Measurements from ENCODE around the gene IRF6. TPM values are rescaled to one million over a fixed set of nuclear protein-coding genes. Genes with fewer than 3 reads are reported as not detected.
A peak's percentile ranks its signal among the peaks of the same experiment; 100 is the strongest.

The IRF6 gene
- total RNA-seq, 1 experiment from 2014 or later: 27.3 TPM

- H3K4me1 Mint-ChIP-seq (ENCODE audit: low read depth, unreplicated experiment): peaks cover 16% of the 10 kb centered on the region
- Histone ChIP-seq H3K4me3 (ENCODE audit: low read depth, low read length) (no peak overlapping the region), H3K4me1 (peaks cover 5% of the 10 kb centered on the region; the same call in 1 of the 2 replicates), H3K9me3 (no peaks in the 10 kb centered on the region), H3K36me3 (ENCODE audit: control insufficient read depth, insufficient read depth, low read length) (no peaks in the 10 kb centered on the region), H3K27me3 (replicated peaks; ENCODE audit: control insufficient read depth, insufficient read depth, low read length) (no peaks in the 10 kb centered on the region)
- no peak overlapping the region for H3K27ac Mint-ChIP-seq (ENCODE audit: unreplicated experiment)
- H3K9me3 Mint-ChIP-seq (ENCODE audit: unreplicated experiment): no peaks in the 10 kb centered on the region
- intact Hi-C loops (cut with micrococcal nuclease; ENCODE audit: unreplicated experiment): no loop called here
- POLR2A ChIA-PET: no interaction called here
- no peak overlapping the region for H3K4me3 Mint-ChIP-seq (ENCODE audit: unreplicated experiment)
- H3K27me3 Mint-ChIP-seq (ENCODE audit: insufficient read depth, unreplicated experiment): no peaks in the 10 kb centered on the region
- CTCF ChIA-PET: no interaction called here
- H3K36me3 Mint-ChIP-seq (ENCODE audit: insufficient read depth, unreplicated experiment): no peaks in the 10 kb centered on the region
- TF ChIP-seq CTCF (IDR thresholded peaks at IDR 0.05; ENCODE audit: insufficient read depth in 1 of 2, low read depth in 1 of 2, low read length in 1 of 2, severe bottlenecking in 1 of 2, unreplicated experiment in 1 of 2): no peak
- BruUV-seq (replicated peaks): no TSS peak
- DNase-seq: no peak
Measured at GRCh38 chr1:209809611-209810010, 3.7 kb upstream of the IRF6 start.

- no peaks in the 10 kb centered on the region for H3K9me3 Mint-ChIP-seq (ENCODE audit: unreplicated experiment)
- CTCF ChIA-PET: interaction anchor here (0.6 to 0.7 kb wide), 2 partner anchors 19 to 184 kb away, joined by 3 read pairs; no protein-coding TSS in a partner anchor
- peak; percentile 30 to 60 for DNase-seq
- H3K27ac Mint-ChIP-seq (ENCODE audit: unreplicated experiment): no peak overlapping the region
- no peaks in the 10 kb centered on the region for H3K27me3 Mint-ChIP-seq (ENCODE audit: insufficient read depth, unreplicated experiment)
- H3K4me1 Mint-ChIP-seq (ENCODE audit: low read depth, unreplicated experiment): peaks cover 23% of the 10 kb centered on the region
- Histone ChIP-seq H3K27me3 (replicated peaks; ENCODE audit: control insufficient read depth, insufficient read depth, low read length) (no peaks in the 10 kb centered on the region), H3K4me3 (ENCODE audit: low read depth, low read length) (no peak overlapping the region), H3K9me3 (no peaks in the 10 kb centered on the region), H3K4me1 (peaks cover 5% of the 10 kb centered on the region; the same call in 1 of the 2 replicates), H3K36me3 (ENCODE audit: control insufficient read depth, insufficient read depth, low read length) (no peaks in the 10 kb centered on the region)
- H3K36me3 Mint-ChIP-seq (ENCODE audit: insufficient read depth, unreplicated experiment): no peaks in the 10 kb centered on the region
- no peak for TF ChIP-seq CTCF (IDR thresholded peaks at IDR 0.05; ENCODE audit: insufficient read depth in 1 of 2, low read depth in 1 of 2, low read length in 1 of 2, severe bottlenecking in 1 of 2, unreplicated experiment in 1 of 2)
- BruUV-seq (replicated peaks): no TSS peak
- H3K4me3 Mint-ChIP-seq (ENCODE audit: unreplicated experiment): no peak overlapping the region
- intact Hi-C loops (cut with micrococcal nuclease; ENCODE audit: unreplicated experiment): no loop called here
- POLR2A ChIA-PET: no interaction called here
Measured at GRCh38 chr1:209808059-209808581, 2.2 kb upstream of the IRF6 start.

- Mint-ChIP-seq H3K36me3 (ENCODE audit: insufficient read depth, unreplicated experiment) (no peaks in the 10 kb centered on the region), H3K4me1 (ENCODE audit: low read depth, unreplicated experiment) (peaks cover 23% of the 10 kb centered on the region), H3K27ac (ENCODE audit: unreplicated experiment) (no peak overlapping the region), H3K9me3 (ENCODE audit: unreplicated experiment) (no peaks in the 10 kb centered on the region), H3K27me3 (ENCODE audit: insufficient read depth, unreplicated experiment) (no peaks in the 10 kb centered on the region), H3K4me3 (ENCODE audit: unreplicated experiment) (no peak overlapping the region)
- Histone ChIP-seq H3K4me3 (ENCODE audit: low read depth, low read length) (no peak overlapping the region), H3K4me1 (peaks cover 5% of the 10 kb centered on the region; the same call in 1 of the 2 replicates), H3K36me3 (ENCODE audit: control insufficient read depth, insufficient read depth, low read length) (no peaks in the 10 kb centered on the region), H3K27me3 (replicated peaks; ENCODE audit: control insufficient read depth, insufficient read depth, low read length) (no peaks in the 10 kb centered on the region), H3K9me3 (no peaks in the 10 kb centered on the region)
- ChIA-PET CTCF (interaction anchor here (0.6 to 0.7 kb wide), 2 partner anchors 33 to 184 kb away, joined by 3 read pairs; no protein-coding TSS in a partner anchor), POLR2A (interaction anchor here (0.6 kb wide), 1 partner anchor 14 kb away, joined by 5 read pairs; no protein-coding TSS in a partner anchor)
- TF ChIP-seq CTCF (IDR thresholded peaks at IDR 0.05; ENCODE audit: insufficient read depth in 1 of 2, low read depth in 1 of 2, low read length in 1 of 2, severe bottlenecking in 1 of 2, unreplicated experiment in 1 of 2): no peak
- no peak for DNase-seq
- intact Hi-C loops (cut with micrococcal nuclease; ENCODE audit: unreplicated experiment): no loop called here
- no TSS peak for BruUV-seq (replicated peaks)
Measured at GRCh38 chr1:209807509-209807908, 1.6 kb upstream of the IRF6 start.
